Tibial artery (tissue), 4 donors: ENCODE measurements around the gene AADAT.
A peak's percentile ranks its signal among the peaks of the same experiment; 100 is the strongest.

Experiments used
- DNase-seq, 2 donors: peaks; one replicate each; pipeline ENCODE4 v3.0.0-alpha.2; 2019
- H3K27ac ChIP-seq, 2 donors: fragments of 200-600 bp; sonication (generic) in 1 of 2; 1 replicate in 1 of 2; 2 replicates in 1 of 2; pipeline ENCODE4 v1.5.1; 2018 to 2019; ENCODE audit warnings: mild to moderate bottlenecking in 1 of 2
- H3K27me3 ChIP-seq, 2 donors: fragments of 200-600 bp; sonication (generic) in 1 of 2; one replicate each; pipeline versions ENCODE4 v1.5.1 to v1.6.0; 2016 to 2019
- H3K36me3 ChIP-seq, 3 donors: fragments of 200-600 bp; sonication (generic) in 2 of 3; one replicate each; pipeline ENCODE4 v1.5.1; 2016 to 2019; ENCODE audit warnings: mild to moderate bottlenecking in 2 of 3
- H3K4me1 ChIP-seq, 4 donors: fragments of 200-600 bp; sonication (generic) in 2 of 4; 1 replicate in 3 of 4; 2 replicates in 1 of 4; pipeline ENCODE4 v1.5.1; 2016 to 2019
- H3K4me3 ChIP-seq, 2 donors: fragments of 200-600 bp; sonication (generic) in 1 of 2; 1 replicate in 1 of 2; 2 replicates in 1 of 2; pipeline ENCODE4 v1.5.1; 2018 to 2019; ENCODE audit warnings: mild to moderate bottlenecking in 2 of 2
- H3K9me3 ChIP-seq, 3 donors: fragments of 200-600 bp; sonication (generic) in 1 of 3; one replicate each; pipeline ENCODE4 v1.5.1; 2016 to 2019
- CTCF ChIP-seq, 2 experiments: fragments of 200-600 bp in 1 of 2; fragments of 450-650 bp in 1 of 2; IDR thresholded peaks; one replicate each; pipeline ENCODE4 v1.5.1; 2017 to 2019; ENCODE audit warnings: antibody characterized with exemption in 2 of 2, mild to moderate bottlenecking in 1 of 2, moderate library complexity in 1 of 2
- intact Hi-C: fragments of 100-400 bp; cut with DNase I; formaldehyde crosslinking; loops from one replicate; pipeline ENCODE4 v1.15.0; 2023; ENCODE audit warnings: low total_unique reads

AADAT gene

GRCh38 chr4:170088716-170089115, 1.0 kb downstream of the AADAT start:
- H3K4me3 ChIP-seq, result peak overlapping the region; percentile 55 to 68
- intact Hi-C loops, result no loop called here

GRCh38 chr4:170087163-170087700, 2.5 kb downstream of the AADAT start:
- Histone ChIP-seq H3K9me3 (no peaks in the 10 kb centered on the region), H3K27me3 (no peaks in the 10 kb centered on the region), H3K4me3 (no peak overlapping the region), H3K27ac (no peak overlapping the region), H3K4me1 (peaks cover 0 to 14% (median 9%) of the 10 kb centered on the region in 4 donors), H3K36me3 (peaks cover 7 to 18% (median 8%) of the 10 kb centered on the region in 3 donors)
- intact Hi-C loops, result no loop called here
- DNase-seq, result no peak
- no peak for TF ChIP-seq CTCF (IDR thresholded peaks at IDR 0.05)

More at GRCh38 chr4:170088716-170089115, 1.0 kb downstream of the AADAT start:
- DNase-seq, result no peak
- Histone ChIP-seq H3K36me3 (peaks cover 3 to 18% (median 8%) of the 10 kb centered on the region in 3 donors), H3K27ac (peak overlapping the region in 1 of 2 donors; percentile 59), H3K4me1 (peaks cover 0 to 14% (median 9%) of the 10 kb centered on the region in 4 donors), H3K9me3 (no peaks in the 10 kb centered on the region), H3K27me3 (no peaks in the 10 kb centered on the region)
- TF ChIP-seq CTCF (IDR thresholded peaks at IDR 0.05), result no peak

- H3K27me3 ChIP-seq, result no peaks in the 10 kb centered on the region
- H3K4me3 ChIP-seq, result no peak overlapping the region
- H3K36me3 ChIP-seq, result peaks cover 13 to 34% (median 27%) of the 10 kb centered on the region in 3 donors
- no peak overlapping the region for H3K27ac ChIP-seq
- DNase-seq, result no peak
- H3K4me1 ChIP-seq, result peaks cover 0 to 2% (median under 1%) of the 10 kb centered on the region in 4 donors
- H3K9me3 ChIP-seq, result no peaks in the 10 kb centered on the region
- intact Hi-C loops, result no loop called here
- no peak for TF ChIP-seq CTCF (IDR thresholded peaks at IDR 0.05)
These were observed 6.2 kb downstream of the AADAT start for GRCh38 chr4:170083541-170083940.

GRCh38 chr4:170080496-170080895, 9.3 kb downstream of the AADAT start:
- no peak for TF ChIP-seq CTCF (IDR thresholded peaks at IDR 0.05)
- intact Hi-C loops, result no loop called here
- peaks cover 28 to 38% (median 28%) of the 10 kb centered on the region in 3 donors for H3K36me3 ChIP-seq
- no peaks in the 10 kb centered on the region for H3K9me3 ChIP-seq
- no peak overlapping the region for H3K27ac ChIP-seq
- H3K27me3 ChIP-seq, result no peaks in the 10 kb centered on the region
- DNase-seq, result no peak
- no peaks in the 10 kb centered on the region for H3K4me1 ChIP-seq
- no peak overlapping the region for H3K4me3 ChIP-seq

GRCh38 chr4:170079981-170080380, 9.8 kb downstream of the AADAT start:
- H3K36me3 ChIP-seq, result peaks cover 25 to 38% (median 28%) of the 10 kb centered on the region in 3 donors
- intact Hi-C loops, result no loop called here

More at GRCh38 chr4:170079981-170080380, 9.8 kb downstream of the AADAT start:
- Histone ChIP-seq H3K4me3 (no peak overlapping the region), H3K27ac (no peak overlapping the region), H3K9me3 (no peaks in the 10 kb centered on the region), H3K27me3 (no peaks in the 10 kb centered on the region), H3K4me1 (no peaks in the 10 kb centered on the region)
- DNase-seq, result no peak
- no peak for TF ChIP-seq CTCF (IDR thresholded peaks at IDR 0.05)
